Left ventricle myocardium inferior (tissue), 1 donor: Measurements from ENCODE around the gene SPATA16. TPM values are rescaled to one million over a fixed set of nuclear protein-coding genes. Genes with fewer than 3 reads are reported as not detected.

Source experiments
- DNase-seq: peaks from one replicate; pipeline ENCODE4 v3.0.0-alpha.2; 2020
- H3K27ac ChIP-seq: fragments of 200-600 bp; replicated peaks from 2 replicates; pipeline ENCODE4 v1.8.0; 2021
- H3K27me3 ChIP-seq: fragments of 200-600 bp; 2 replicates; pipeline ENCODE4 v1.8.0; 2021; ENCODE audit warnings: low read depth
- H3K36me3 ChIP-seq: fragments of 200-600 bp; 2 replicates; pipeline ENCODE4 v1.8.0; 2021
- H3K4me1 ChIP-seq: fragments of 200-600 bp; 2 replicates; pipeline ENCODE4 v1.8.0; 2021
- H3K4me3 ChIP-seq: fragments of 200-600 bp; 2 replicates; pipeline ENCODE4 v1.8.0; 2021; ENCODE audit warnings: mild to moderate bottlenecking, moderate library complexity
- H3K9me3 ChIP-seq: fragments of 200-600 bp; replicated peaks from 2 replicates; pipeline ENCODE4 v1.8.0; 2021
- CTCF ChIP-seq: fragments of 200-600 bp; IDR thresholded peaks from 2 replicates; pipeline ENCODE4 v1.8.0; 2021; ENCODE audit warnings: antibody characterized with exemption, mild to moderate bottlenecking, borderline replicate concordance
- intact Hi-C: fragments of 100-400 bp; cut with micrococcal nuclease; formaldehyde crosslinking; loops from one replicate; pipeline ENCODE4 v1.11.0; 2022
- total RNA-seq: library from RNA; stranded (reverse); fragmentation: NEBNext Ultra II Directional; extraction: Animal tissue kit (Norgen Biotek cat#: 25700); gene quantifications from one replicate; pipeline ENCODE4 v1.2.1, GENCODE V29; 2021
- donor health status: DM: no; HTN: yes; CAD: no; lungs with severe emphysema.

The SPATA16 gene
- total RNA-seq, 1 donor from 2014 or later: not detected

GRCh38 chr3:173043757-173044156, 97.3 kb downstream of the SPATA16 start:
- DNase-seq: no peak
- H3K36me3 ChIP-seq: no peaks in the 10 kb centered on the region
- H3K27me3 ChIP-seq: no peaks in the 10 kb centered on the region
- no peak for TF ChIP-seq CTCF
- no peak overlapping the region for H3K4me3 ChIP-seq
- no peak overlapping the region for H3K27ac ChIP-seq
- peaks cover 23% of the 10 kb centered on the region for H3K4me1 ChIP-seq
- intact Hi-C loops: loop anchor here (10.0 kb wide), 1 partner anchor 229 kb away; no protein-coding TSS in a partner anchor
- no peaks in the 10 kb centered on the region for H3K9me3 ChIP-seq

GRCh38 chr3:173038484-173038871, 102.6 kb downstream of the SPATA16 start:
- no peak for DNase-seq
- peak overlapping the region; percentile 62 for H3K27ac ChIP-seq
- H3K9me3 ChIP-seq: no peaks in the 10 kb centered on the region
- H3K4me1 ChIP-seq: peaks cover 25% of the 10 kb centered on the region
- no peak for TF ChIP-seq CTCF
- no peak overlapping the region for H3K4me3 ChIP-seq
- no peaks in the 10 kb centered on the region for H3K36me3 ChIP-seq
- no peaks in the 10 kb centered on the region for H3K27me3 ChIP-seq
- intact Hi-C loops: no loop called here

GRCh38 chr3:173037840-173038483, 103.1 kb downstream of the SPATA16 start:
- no peak overlapping the region for H3K4me3 ChIP-seq
- H3K4me1 ChIP-seq: peaks cover 25% of the 10 kb centered on the region
- peak overlapping the region; percentile 62 for H3K27ac ChIP-seq
- no peak for DNase-seq
- intact Hi-C loops: no loop called here
- H3K9me3 ChIP-seq: no peaks in the 10 kb centered on the region
- H3K27me3 ChIP-seq: no peaks in the 10 kb centered on the region
- H3K36me3 ChIP-seq: no peaks in the 10 kb centered on the region
- no peak for TF ChIP-seq CTCF

GRCh38 chr3:173030273-173030672, 110.8 kb downstream of the SPATA16 start:
- intact Hi-C loops: no loop called here
- no peak for DNase-seq
- H3K9me3 ChIP-seq: no peaks in the 10 kb centered on the region

GRCh38 chr3:173028351-173028750, 112.7 kb downstream of the SPATA16 start:
- Histone ChIP-seq H3K27ac (no peak overlapping the region), H3K4me1 (no peaks in the 10 kb centered on the region), H3K9me3 (no peaks in the 10 kb centered on the region), H3K36me3 (no peaks in the 10 kb centered on the region), H3K27me3 (no peaks in the 10 kb centered on the region), H3K4me3 (no peak overlapping the region)
- DNase-seq: no peak
- no peak for TF ChIP-seq CTCF
- intact Hi-C loops: loop anchor here (10.0 kb wide), 1 partner anchor 204 kb away; no protein-coding TSS in a partner anchor

More at GRCh38 chr3:173030273-173030672, 110.8 kb downstream of the SPATA16 start:
- TF ChIP-seq CTCF: no peak
- Histone ChIP-seq H3K27me3 (no peaks in the 10 kb centered on the region), H3K4me1 (no peaks in the 10 kb centered on the region), H3K4me3 (no peak overlapping the region), H3K36me3 (no peaks in the 10 kb centered on the region), H3K27ac (no peak overlapping the region)
